H9 (cell line): ENCODE measurements around the gene COG8. TPM values are rescaled to one million over a fixed set of nuclear protein-coding genes. Genes with fewer than 3 reads are reported as not detected.

Experiments
- DNase-seq: peaks from one replicate; pipeline ENCODE4 v3.0.0-alpha.2; 2017
- H2AFZ ChIP-seq: one replicate; pipeline ENCODE4 v1.6.1; 2013; ENCODE audit warnings: mild to moderate bottlenecking, low read length, control low read depth, moderate library complexity
- H2AK5ac ChIP-seq: 2 replicates; pipeline ENCODE4 v1.6.1; 2013; ENCODE audit warnings: low read length, control low read depth, mixed read lengths; ENCODE audit not compliant: insufficient read length
- H2BK120ac ChIP-seq: one replicate; pipeline ENCODE4 v1.6.1; 2013; ENCODE audit warnings: low read depth, mild to moderate bottlenecking, low read length, control low read depth, inconsistent platforms; ENCODE audit not compliant: poor library complexity, severe bottlenecking
- H2BK12ac ChIP-seq: 2 replicates; pipeline ENCODE4 v1.6.1; 2013; ENCODE audit warnings: low read length, control low read depth, mixed read lengths, low read depth; ENCODE audit not compliant: insufficient read length
- H2BK15ac ChIP-seq: 2 replicates; pipeline ENCODE4 v1.6.1; 2013; ENCODE audit warnings: low read depth, low read length, control low read depth
- H2BK20ac ChIP-seq: one replicate; pipeline ENCODE4 v1.6.1; 2013; ENCODE audit warnings: low read depth, mild to moderate bottlenecking, low read length, control low read depth, inconsistent platforms; ENCODE audit not compliant: poor library complexity, severe bottlenecking
- H2BK5ac ChIP-seq: 2 replicates; pipeline ENCODE4 v1.6.1; 2013; ENCODE audit warnings: low read length, control low read depth, mixed read lengths; ENCODE audit not compliant: insufficient read length
- H3K14ac ChIP-seq: 2 replicates; pipeline ENCODE4 v1.6.1; 2013; ENCODE audit warnings: low read length, control low read depth; ENCODE audit not compliant: insufficient read depth
- H3K18ac ChIP-seq: 2 replicates; pipeline ENCODE4 v1.6.1; 2013; ENCODE audit warnings: low read depth, mild to moderate bottlenecking, mixed read lengths, low read length, control low read depth; ENCODE audit not compliant: insufficient read length
- H3K23ac ChIP-seq: 2 replicates; pipeline ENCODE4 v1.6.1; 2013; ENCODE audit warnings: low read length, control low read depth, mixed read lengths, low read depth; ENCODE audit not compliant: insufficient read length
- H3K23me2 ChIP-seq: 2 replicates; pipeline ENCODE4 v1.6.1; 2013; ENCODE audit warnings: low read depth, mild to moderate bottlenecking, mixed read lengths, low read length, control low read depth; ENCODE audit not compliant: insufficient read length, poor library complexity, severe bottlenecking
- H3K27ac ChIP-seq: 2 replicates; pipeline ENCODE4 v1.5.1; 2013; ENCODE audit warnings: low read length, control low read depth, mixed read lengths, low read depth; ENCODE audit not compliant: insufficient read length
- H3K27me3 ChIP-seq: 2 replicates; pipeline ENCODE4 v1.6.1; 2013; ENCODE audit warnings: low read length, control low read depth, inconsistent platforms; ENCODE audit not compliant: insufficient read depth
- H3K4ac ChIP-seq: 2 replicates; pipeline ENCODE4 v1.6.1; 2013; ENCODE audit warnings: low read depth, mild to moderate bottlenecking, control low read depth, inconsistent platforms, low read length, moderate library complexity
- H3K4me1 ChIP-seq: 2 replicates; pipeline ENCODE4 v1.6.1; 2013; ENCODE audit warnings: low read length, control low read depth, inconsistent platforms; ENCODE audit not compliant: insufficient read depth
- H3K4me2 ChIP-seq: 2 replicates; pipeline ENCODE4 v1.6.1; 2013; ENCODE audit warnings: low read length, control low read depth, mixed read lengths; ENCODE audit not compliant: insufficient read length, insufficient read depth
- H3K56ac ChIP-seq: 2 replicates; pipeline ENCODE4 v1.6.1; 2013; ENCODE audit warnings: low read depth, mild to moderate bottlenecking, mixed read lengths, low read length, control low read depth; ENCODE audit not compliant: insufficient read length
- H3K79me1 ChIP-seq: 2 replicates; pipeline ENCODE4 v1.6.1; 2013; ENCODE audit warnings: low read depth, mild to moderate bottlenecking, moderate library complexity, low read length, control low read depth, inconsistent platforms; ENCODE audit not compliant: insufficient read depth, poor library complexity, severe bottlenecking
- H3K79me2 ChIP-seq: 2 replicates; pipeline ENCODE4 v1.6.1; 2013; ENCODE audit warnings: low read length, control low read depth, inconsistent platforms; ENCODE audit not compliant: insufficient read depth
- H3K9ac ChIP-seq: 2 replicates; pipeline ENCODE4 v1.6.1; 2013; ENCODE audit warnings: low read length, control low read depth, mixed read lengths; ENCODE audit not compliant: insufficient read length; ENCODE audit errors: extremely low read depth
- H3K9me3 ChIP-seq: one replicate; pipeline ENCODE4 v1.6.1; 2013; ENCODE audit warnings: low read depth, low read length, inconsistent platforms; ENCODE audit not compliant: control insufficient read depth
- H3T11ph ChIP-seq: one replicate; pipeline ENCODE4 v1.6.1; 2013; ENCODE audit warnings: mild to moderate bottlenecking, low read length, control low read depth, inconsistent platforms
- H4K20me1 ChIP-seq: one replicate; pipeline ENCODE4 v1.6.1; 2013; ENCODE audit not compliant: control insufficient read depth, insufficient read length, insufficient read depth
- H4K5ac ChIP-seq: 2 replicates; pipeline ENCODE4 v1.6.1; 2013; ENCODE audit warnings: low read depth, mild to moderate bottlenecking, mixed read lengths, low read length, control low read depth; ENCODE audit not compliant: insufficient read length
- H4K8ac ChIP-seq: replicated peaks from 2 replicates; pipeline ENCODE4 v1.6.1; 2013; ENCODE audit warnings: low read length, control low read depth, mixed read lengths, low read depth; ENCODE audit not compliant: insufficient read length
- H4K91ac ChIP-seq: 2 replicates; pipeline ENCODE4 v1.6.1; 2013; ENCODE audit warnings: low read depth, mild to moderate bottlenecking, moderate library complexity, mixed read lengths, low read length, control low read depth; ENCODE audit not compliant: insufficient read length
- H3K27ac Mint-ChIP-seq, 3 experiments: 2 replicates in 2 of 3; 3 replicates in 1 of 3; pipeline ENCODE4 v1.8.0; 2020 to 2021; ENCODE audit warnings: mixed read lengths in 3 of 3, mild to moderate bottlenecking in 1 of 3, moderate library complexity in 1 of 3
- H3K27me3 Mint-ChIP-seq: 2 replicates; pipeline ENCODE4 v1.8.0; 2021; ENCODE audit warnings: low read depth, mild to moderate bottlenecking, moderate library complexity, mixed read lengths
- H3K36me3 Mint-ChIP-seq, 3 experiments: 2 replicates in 2 of 3; 3 replicates in 1 of 3; pipeline ENCODE4 v1.8.0; 2020 to 2021; ENCODE audit warnings: low read depth in 3 of 3, mixed read lengths in 3 of 3; ENCODE audit not compliant: insufficient read depth in 1 of 3
- H3K4me1 Mint-ChIP-seq, 2 experiments: 2 replicates each; pipeline ENCODE4 v1.8.0; 2020; ENCODE audit warnings: mixed read lengths in 2 of 2
- H3K4me3 Mint-ChIP-seq, 2 experiments: 2 replicates in 1 of 2; 3 replicates in 1 of 2; pipeline ENCODE4 v1.8.0; 2020 to 2021; ENCODE audit warnings: mild to moderate bottlenecking in 2 of 2, mixed read lengths in 2 of 2, moderate library complexity in 1 of 2
- H3K9me3 Mint-ChIP-seq, 2 experiments: 2 replicates in 1 of 2; 3 replicates in 1 of 2; pipeline ENCODE4 v1.8.0; 2020; ENCODE audit warnings: mild to moderate bottlenecking in 2 of 2, mixed read lengths in 2 of 2, moderate library complexity in 1 of 2
- CTCF ChIP-seq: fragments of 200-600 bp; sonication (generic); conservative IDR thresholded peaks from 3 replicates; pipeline ENCODE4 v1.8.0; 2021; ENCODE audit warnings: antibody characterized with exemption, mild to moderate bottlenecking
- WGBS: extraction: QIAGEN DNeasy Blood & Tissue Kit; methylation state at CpG from one replicate; pipeline ENCODE4 v1.1.7; 2013; ENCODE audit warnings: missing lambda C conversion rate, low lambda C conversion rate, mixed read lengths; ENCODE audit not compliant: insufficient read length; ENCODE audit errors: extremely low coverage; 5-methylcytosine and 5-hydroxymethylcytosine counted together
- total RNA-seq: library from RNA; stranded (reverse); gene quantifications from 2 replicates; pipeline ENCODE4 v1.2.1, GENCODE V29; 2021

COG8 gene
- total RNA-seq, 1 experiment from 2014 or later, result 52.3 TPM

GRCh38 chr16:69321080-69321479, 18.3 kb downstream of the COG8 start:
- no peak overlapping the region for H3K23ac ChIP-seq
- H2BK120ac ChIP-seq, result no peak overlapping the region
- no peak overlapping the region for H4K91ac ChIP-seq
- no peak overlapping the region; a peak in 1 of 5 replicates for H3K4me3 Mint-ChIP-seq
- H3K79me1 ChIP-seq, result no peaks in the 10 kb centered on the region
- H3K27me3 ChIP-seq, result no peaks in the 10 kb centered on the region
- H2BK5ac ChIP-seq, result no peak overlapping the region
- H3K18ac ChIP-seq, result no peak overlapping the region
- no CpG with 5 or more reads among the region's 22 CpGs for WGBS
- no peak overlapping the region for H3K27ac ChIP-seq
- H3K27ac Mint-ChIP-seq, result peak overlapping the region in 2 of 3 experiments; percentile 70 to 71; a peak in 2 of 7 replicates
- H3K9me3 Mint-ChIP-seq, result no peaks in the 10 kb centered on the region
- no peak for TF ChIP-seq CTCF
- no peaks in the 10 kb centered on the region for H3K27me3 Mint-ChIP-seq
- H3K14ac ChIP-seq, result no peak overlapping the region
- DNase-seq, result no peak
- no peak overlapping the region for H3T11ph ChIP-seq
- H3K4ac ChIP-seq, result no peak overlapping the region
- H2BK20ac ChIP-seq, result no peak overlapping the region
- H3K4me1 ChIP-seq, result no peaks in the 10 kb centered on the region
- peaks cover 46 to 92% (median 86%) of the 10 kb centered on the region in 3 experiments for H3K36me3 Mint-ChIP-seq
- H2AFZ ChIP-seq, result no peak overlapping the region
- no peaks in the 10 kb centered on the region for H4K20me1 ChIP-seq
- H3K9ac ChIP-seq, result no peak overlapping the region
- no peak overlapping the region for H2BK12ac ChIP-seq
- H3K4me2 ChIP-seq, result no peak overlapping the region
- no peak overlapping the region for H4K5ac ChIP-seq
- H3K23me2 ChIP-seq, result no peaks in the 10 kb centered on the region
- H3K9me3 ChIP-seq, result no peaks in the 10 kb centered on the region
- no peak overlapping the region for H4K8ac ChIP-seq
- H2AK5ac ChIP-seq, result no peak overlapping the region
- no peaks in the 10 kb centered on the region for H3K79me2 ChIP-seq
- no peak overlapping the region for H2BK15ac ChIP-seq
- no peak overlapping the region for H3K56ac ChIP-seq
- H3K4me1 Mint-ChIP-seq, result 0 out of 4 replicates have a peak, but pooled peaks cover 0 to 4% of the 10 kb centered on the region in 2 experiments
